OCI-LY1 (cell line): ENCODE data around the gene TXNDC17.

ENCODE experiments used
- CTCF ChIP-seq: fragments of 200-600 bp; sonication (generic), shearing (Covaris generic); IDR thresholded peaks from 2 replicates; pipeline ENCODE4 v1.5.1; 2017; ENCODE audit warnings: mild to moderate bottlenecking, antibody characterized with exemption, low read length, moderate library complexity, mixed read lengths
- EZH2 ChIP-seq: fragments of 200-600 bp; sonication (generic), shearing (Covaris generic); IDR thresholded peaks from 2 replicates; pipeline ENCODE4 v1.8.0; 2017; ENCODE audit warnings: borderline replicate concordance, mixed run types, mild to moderate bottlenecking, antibody characterized with exemption, low read length, moderate library complexity, mixed read lengths

GRCh38 chr17:6681671-6682070 lies 40.8 kb downstream of the TXNDC17 start:
- TF ChIP-seq CTCF (no peak), EZH2 (no peak)
